ENCODE data around the gene SORCS2.

Gene SORCS2

DNA sequence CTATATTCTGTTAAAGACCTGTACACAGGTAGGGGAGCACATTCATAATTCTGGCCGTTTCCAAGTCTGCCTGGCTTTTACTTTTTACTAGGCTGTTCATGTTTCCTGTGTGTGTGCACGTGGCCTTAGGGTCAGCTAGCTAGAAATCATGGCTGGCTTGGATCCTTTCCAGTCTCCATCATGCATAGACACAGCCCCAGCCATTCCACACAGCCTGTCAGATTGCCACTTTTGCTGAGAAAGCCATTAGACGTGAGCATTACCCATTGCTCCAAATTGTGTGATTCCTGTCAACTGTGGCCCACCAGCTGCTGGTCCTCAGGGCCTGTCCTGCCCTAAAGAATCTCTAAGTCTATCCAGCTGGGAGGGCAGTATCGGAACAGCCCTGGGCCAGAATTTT lies 11.4 kb upstream of the SORCS2 start:
- H3K4me3 ChIP-seq (ENCODE audit: low read length) = no peak overlapping the region
- DNase-seq (ENCODE audit: low read depth, low spot score) = no peak

GRCh38 chr4:7182616-7183015 lies 9.7 kb upstream of the SORCS2 start:
- no peak for DNase-seq (ENCODE audit: low read depth, low spot score)
- H3K4me3 ChIP-seq (ENCODE audit: low read length) = no peak overlapping the region

- no peak for DNase-seq (ENCODE audit: low read depth, low spot score)
- H3K4me3 ChIP-seq (ENCODE audit: low read length) = no peak overlapping the region
Measured at GRCh38 chr4:7183161-7183560, 9.2 kb upstream of the SORCS2 start.

DNA sequence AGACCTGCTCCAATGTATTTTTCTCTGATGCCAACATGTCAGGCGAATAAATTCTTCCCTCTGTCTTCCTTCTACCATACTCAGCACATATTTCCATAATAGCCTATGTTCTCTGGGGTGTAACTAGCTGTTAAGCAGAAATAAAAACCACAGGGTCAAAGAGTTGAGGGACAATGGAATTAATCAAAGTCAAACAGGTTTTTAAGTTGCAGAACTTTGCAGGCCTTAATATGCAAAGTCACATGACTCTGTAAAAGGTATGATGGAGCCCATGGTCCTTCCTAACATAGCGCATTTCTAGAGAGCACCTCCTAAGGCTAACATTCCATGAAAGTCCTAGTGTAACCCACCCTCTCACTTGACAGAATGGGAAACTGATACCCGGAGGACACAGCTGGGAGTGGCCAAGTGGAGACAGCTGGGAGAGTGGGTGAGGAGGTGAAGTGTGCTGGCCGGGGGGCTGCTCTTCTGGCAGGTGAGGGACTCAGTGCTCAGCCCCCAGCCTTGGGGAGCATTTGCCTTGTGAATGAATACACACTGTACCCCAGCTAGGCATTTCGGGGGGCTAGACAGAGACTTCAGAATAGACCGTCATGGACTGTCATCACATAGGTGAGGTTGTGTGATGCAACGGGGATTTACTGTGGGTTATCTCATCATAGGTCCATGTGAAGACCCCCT lies 8.4 kb upstream of the SORCS2 start:
- H3K4me3 ChIP-seq (ENCODE audit: low read length) = no peak overlapping the region
- no peak for DNase-seq (ENCODE audit: low read depth, low spot score)

DNA sequence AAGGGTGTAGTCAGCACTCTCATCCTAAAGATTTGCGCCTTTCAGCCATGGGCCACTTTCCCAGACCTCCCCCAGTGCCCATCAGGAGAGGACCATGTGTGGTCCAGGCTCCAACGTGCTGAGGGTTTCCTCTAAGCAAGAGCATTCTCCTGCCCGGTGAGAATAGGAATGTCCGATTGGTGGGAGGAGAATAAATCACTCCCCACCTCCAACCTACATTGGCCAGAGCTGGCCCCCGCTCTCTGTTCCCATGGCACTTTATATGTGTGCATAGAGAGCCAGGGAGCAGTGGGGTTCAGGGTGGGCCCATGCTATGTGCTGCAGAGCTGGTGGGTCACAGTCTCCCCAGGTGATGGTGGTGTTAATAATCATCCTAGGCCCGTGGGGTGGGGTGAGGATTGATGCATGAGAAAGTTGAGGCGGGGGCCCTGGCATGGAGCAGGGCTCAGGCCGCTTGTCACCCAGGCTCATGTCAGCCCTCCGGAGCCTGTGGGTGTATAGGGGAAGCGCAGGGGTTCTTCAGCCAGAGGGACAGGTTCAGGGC lies 6.8 kb upstream of the SORCS2 start:
- H3K4me3 ChIP-seq (ENCODE audit: low read length) = no peak overlapping the region
- no peak for DNase-seq (ENCODE audit: low read depth, low spot score)

DNA sequence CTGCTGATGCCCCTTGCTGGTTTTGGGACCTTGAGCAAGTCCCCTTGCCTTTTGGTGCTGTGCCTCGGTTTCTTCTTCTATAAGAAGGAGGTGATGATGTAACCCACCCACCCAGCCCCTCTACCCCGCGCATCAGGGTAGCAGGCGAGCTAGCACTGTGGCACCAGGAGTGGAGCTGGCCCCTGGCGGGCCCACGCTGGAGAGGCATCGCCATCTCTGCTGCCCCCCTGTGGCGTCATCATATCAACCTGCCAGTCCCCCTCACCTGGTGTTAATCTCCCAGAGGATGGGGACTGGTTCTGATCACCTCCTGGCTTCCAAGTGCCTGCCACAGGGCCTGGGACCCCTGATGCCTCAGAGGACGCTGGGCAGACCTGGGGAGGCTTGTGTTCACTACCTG lies 6.3 kb upstream of the SORCS2 start:
- no peak for DNase-seq (ENCODE audit: low read depth, low spot score)
- no peak overlapping the region for H3K4me3 ChIP-seq (ENCODE audit: low read length)

DNA sequence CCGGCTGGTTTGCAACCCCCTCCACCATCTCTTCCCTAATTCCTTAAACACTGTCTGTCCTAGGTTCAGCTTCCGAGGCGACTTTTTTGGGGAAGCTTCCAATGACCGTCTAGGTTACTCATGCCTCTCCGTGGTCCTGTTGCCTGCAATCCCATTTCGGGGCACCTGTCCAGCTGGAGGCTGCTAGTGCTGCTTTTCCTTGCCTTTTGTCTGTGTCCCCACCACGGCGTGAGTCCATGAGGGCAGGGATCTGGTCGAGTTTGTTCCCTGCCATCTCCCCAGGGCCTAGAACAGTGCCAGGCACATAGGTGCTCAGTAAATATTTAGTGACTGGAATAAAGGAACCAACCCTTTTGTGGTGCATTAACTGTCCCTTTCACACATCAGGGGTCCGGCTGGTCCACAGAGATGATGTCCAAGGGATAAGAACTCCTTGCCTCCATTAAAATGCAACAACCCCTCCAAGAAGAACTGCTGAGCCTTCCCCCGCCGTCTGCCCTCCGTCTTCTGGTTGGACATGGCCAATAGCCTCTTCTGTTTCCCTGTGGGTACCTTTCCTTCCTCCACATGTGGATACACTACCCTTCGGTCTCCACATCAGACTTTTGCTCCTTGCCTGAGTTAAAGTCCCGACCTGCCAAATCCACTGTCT lies 5.7 kb upstream of the SORCS2 start:
- no peak for DNase-seq (ENCODE audit: low read depth, low spot score)
- H3K4me3 ChIP-seq (ENCODE audit: low read length) = no peak overlapping the region

- no peak overlapping the region for H3K4me3 ChIP-seq (ENCODE audit: low read length)
- no peak for DNase-seq (ENCODE audit: low read depth, low spot score)
Measured at GRCh38 chr4:7187168-7187535, 5.2 kb upstream of the SORCS2 start.

GRCh38 chr4:7187691-7188090 lies 4.6 kb upstream of the SORCS2 start:
- DNase-seq (ENCODE audit: low read depth, low spot score) = no peak
- no peak overlapping the region for H3K4me3 ChIP-seq (ENCODE audit: low read length)

DNA sequence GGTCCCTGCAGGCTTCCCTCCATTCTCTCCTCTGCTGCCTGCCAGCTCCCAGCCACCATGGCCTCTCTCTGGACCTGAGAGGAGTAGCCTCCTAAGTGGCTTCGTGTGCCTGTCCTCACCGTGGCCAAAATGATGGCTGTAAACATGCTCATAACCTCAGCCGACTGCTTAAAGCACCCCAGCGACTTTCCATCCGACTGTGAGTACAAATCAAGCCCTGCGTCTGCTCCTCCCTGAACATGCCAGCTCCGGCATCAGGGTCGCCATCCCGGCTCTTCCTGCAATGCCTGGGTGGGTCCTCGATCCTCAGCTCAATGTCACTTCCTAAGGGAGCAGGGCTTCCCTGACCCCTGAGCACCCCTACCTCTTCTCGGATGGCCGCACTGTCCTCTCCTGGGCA lies 3.3 kb upstream of the SORCS2 start:
- H3K4me3 ChIP-seq (ENCODE audit: low read length) = no peak overlapping the region
- DNase-seq (ENCODE audit: low read depth, low spot score) = no peak

- no peak overlapping the region for H3K4me3 ChIP-seq (ENCODE audit: low read length)
- no peak for DNase-seq (ENCODE audit: low read depth, low spot score)
Measured at GRCh38 chr4:7189475-7190277, 2.7 kb upstream of the SORCS2 start.

DNA sequence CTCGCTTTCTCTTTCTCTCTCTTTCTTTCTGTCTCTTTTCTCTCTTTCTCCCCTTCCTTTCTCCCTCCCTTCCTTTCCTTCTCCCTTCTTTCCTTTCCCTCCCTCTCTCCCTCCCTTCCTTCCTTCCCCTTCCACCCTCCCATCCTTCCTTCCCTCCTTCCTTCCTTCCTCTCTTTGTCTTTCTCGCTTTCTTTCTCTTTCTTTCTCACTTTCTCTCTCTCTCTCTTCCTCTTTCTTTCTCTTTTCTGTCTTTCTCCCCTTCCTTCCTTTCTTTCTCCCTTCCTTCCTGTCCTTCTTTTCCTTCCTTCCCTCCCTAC lies 2.1 kb upstream of the SORCS2 start:
- H3K4me3 ChIP-seq (ENCODE audit: low read length) = no peak overlapping the region
- DNase-seq (ENCODE audit: low read depth, low spot score) = no peak

DNA sequence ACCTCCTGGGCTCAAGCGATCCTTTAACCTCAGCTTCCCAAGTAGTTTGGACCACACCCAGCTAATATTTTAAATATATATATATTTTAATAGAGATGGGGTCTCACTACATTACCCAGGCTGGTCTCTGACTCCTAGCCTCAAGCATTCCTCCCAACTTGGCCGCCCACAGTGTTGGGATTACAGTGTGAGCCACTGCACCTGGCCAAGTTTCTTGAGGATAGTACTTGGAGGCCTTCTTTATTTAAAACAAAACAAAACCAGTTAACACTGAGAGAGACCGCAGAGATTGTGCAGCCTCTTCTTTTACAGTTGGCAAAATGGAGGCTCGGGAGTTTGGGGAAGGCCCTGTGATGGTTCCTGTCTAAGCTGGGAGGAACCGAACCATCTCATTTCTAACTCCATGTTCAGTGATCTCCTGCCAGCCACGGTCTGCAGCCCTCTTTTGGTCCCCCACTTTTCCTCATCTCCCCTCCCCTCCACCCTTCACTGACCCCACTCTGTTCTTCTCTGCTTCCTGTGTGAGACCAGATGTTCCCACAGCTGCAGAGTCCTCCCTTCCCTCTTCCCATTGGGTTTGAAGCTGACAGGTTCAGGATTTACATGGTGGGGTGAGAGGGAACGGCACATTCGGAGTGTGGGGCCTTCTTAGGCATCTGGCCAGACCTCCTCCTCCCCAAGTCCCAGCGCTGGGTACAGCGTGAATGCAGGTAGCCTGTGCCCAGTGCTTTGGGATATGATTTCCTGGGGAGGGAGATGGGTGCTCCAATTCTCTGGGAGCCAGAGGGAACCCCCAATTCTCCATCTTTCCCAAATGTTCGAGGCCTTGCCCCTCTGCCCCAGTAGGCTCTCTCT lies 1.4 kb upstream of the SORCS2 start:
- no peak for DNase-seq (ENCODE audit: low read depth, low spot score)
- no peak overlapping the region for H3K4me3 ChIP-seq (ENCODE audit: low read length)

GRCh38 chr4:7191546-7192251 lies 639 bp upstream of the SORCS2 start:
- no peak for DNase-seq (ENCODE audit: low read depth, low spot score)
- H3K4me3 ChIP-seq (ENCODE audit: low read length) = no peak overlapping the region

GRCh38 chr4:7193030-7193958 lies 956 bp downstream of the SORCS2 start:
- H3K4me3 ChIP-seq (ENCODE audit: low read length) = no peak overlapping the region
- DNase-seq (ENCODE audit: low read depth, low spot score) = no peak

DNA sequence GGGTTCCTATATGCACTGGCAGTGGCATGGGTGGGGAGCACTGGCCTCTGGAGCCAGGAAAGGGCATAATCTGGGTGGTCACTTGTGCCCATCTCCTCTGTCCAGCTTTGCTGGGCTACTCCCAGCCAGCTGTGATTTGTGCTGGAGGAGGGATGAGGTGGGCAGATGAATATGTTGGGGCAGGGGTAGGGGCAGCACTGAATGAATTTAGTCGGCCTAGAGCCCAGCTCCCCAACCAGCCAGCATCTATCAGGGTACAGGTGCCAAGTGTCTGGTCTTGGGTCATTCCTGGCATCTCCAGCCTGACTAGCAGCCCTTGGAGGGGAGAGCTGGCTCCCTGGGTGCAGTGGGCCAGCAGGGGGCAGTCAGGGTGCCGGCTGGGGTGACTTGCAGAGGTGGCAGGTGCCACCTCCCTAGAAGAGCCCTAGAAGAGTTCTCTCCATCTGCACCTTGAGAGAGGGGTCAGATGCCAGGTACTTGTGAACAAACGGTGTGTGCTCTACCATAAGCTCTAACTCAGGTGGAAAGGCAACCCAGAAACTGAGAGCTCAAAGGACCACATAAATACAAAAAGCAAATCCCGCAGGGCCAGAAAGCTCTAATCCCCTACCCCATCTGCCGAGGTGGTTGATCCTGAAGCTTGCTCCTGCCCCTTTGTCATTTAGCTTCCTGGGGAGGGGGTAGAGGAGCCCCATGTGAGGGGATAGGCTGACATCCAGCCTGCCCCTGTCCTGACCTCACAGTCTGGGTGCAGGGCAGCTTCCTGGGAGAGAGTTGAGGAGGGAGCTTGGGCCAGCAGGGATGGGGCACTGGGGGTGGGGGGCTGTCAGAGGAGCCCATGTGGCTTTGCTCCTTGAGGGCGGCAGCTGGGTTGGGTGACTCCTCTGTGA lies 2.2 kb downstream of the SORCS2 start:
- no peak overlapping the region for H3K4me3 ChIP-seq (ENCODE audit: low read length)
- DNase-seq (ENCODE audit: low read depth, low spot score) = no peak

DNA sequence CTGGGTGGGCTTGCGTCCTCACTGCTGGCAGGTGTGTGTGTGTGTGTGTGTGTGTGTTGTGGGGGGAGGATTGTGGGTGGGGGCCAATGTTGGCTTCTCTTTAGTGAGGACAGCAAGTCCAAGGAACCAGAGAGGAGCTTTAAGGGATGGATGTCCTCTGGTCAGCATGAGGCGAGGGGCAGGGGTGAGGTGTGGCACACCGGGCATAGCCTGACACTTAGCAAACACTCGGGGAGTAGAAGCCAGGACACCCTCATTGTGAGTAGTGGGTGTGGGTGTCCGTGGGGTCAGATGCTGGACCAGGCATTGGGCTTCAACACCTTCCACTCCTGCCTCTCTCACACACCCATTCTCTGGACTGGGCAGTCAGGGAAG lies 2.8 kb downstream of the SORCS2 start:
- no peak for DNase-seq (ENCODE audit: low read depth, low spot score)
- H3K4me3 ChIP-seq (ENCODE audit: low read length) = no peak overlapping the region

Measured in Jurkat, Clone E6-1 (cell line).